K562 (cell line): ENCODE data around the gene ABCD4. TPM values are rescaled to one million over a fixed set of nuclear protein-coding genes. Genes with fewer than 3 reads are reported as not detected.

Experiments
- ATAC-seq: fragments of 200-7000 bp; cut with Tn5 transposase; 3 replicates; pipeline ENCODE4 v1.9.1; 2020; ENCODE audit warnings: moderate library complexity
- BruUV-seq: library from RNA; stranded (reverse); fragments of 400-500 nt; replicated peaks from 2 replicates; lab custom pipeline; 2021; lab: Mats Ljungman, UMichigan
- CTCF ChIA-PET: fragments of 300-600 bp; formaldehyde crosslinking; extraction: SDS; loops from one replicate; lab custom pipeline; 2021; ENCODE audit warnings: low intra/inter-chr PET ratio; lab: Yijun Ruan, JAX
- POLR2A ChIA-PET: fragments of 300-600, 350-650 bp; sonication (Branson Sonifier 250); formaldehyde crosslinking; extraction: SDS; loops from one replicate; lab custom pipeline; 2021; ENCODE audit warnings: antibody characterized with exemption, inconsistent platforms; lab: Yijun Ruan, JAX
- DNase-seq, 4 experiments: peaks; one replicate each; pipeline versions ENCODE4 v3.0.0 to v3.0.0-alpha.2; 2011 to 2018; ENCODE audit warnings: low spot score in 3 of 4, mixed read lengths in 3 of 4; ENCODE audit errors: extremely low read depth in 1 of 4
- FAIRE-seq: peaks from 2 replicates; lab custom pipeline; 2011; peaks lifted over from hg19 to GRCh38; lab: Jason Lieb, UNC
- H2AFZ ChIP-seq: 2 replicates; pipeline ENCODE4 v1.6.0; 2011; ENCODE audit warnings: low read depth, low read length, control low read depth, inconsistent platforms
- H3K27ac ChIP-seq: fragments of 200-600 bp; 3 replicates; pipeline ENCODE4 v1.8.0; 2011; ENCODE audit warnings: low read depth, mild to moderate bottlenecking, control low read depth, inconsistent platforms, low read length, moderate library complexity, mixed read lengths; ENCODE audit errors: extremely low read depth
- H3K27me3 ChIP-seq, 2 experiments: fragments of 300-600 bp in 1 of 2; 2 replicates in 1 of 2; 3 replicates in 1 of 2; pipeline versions ENCODE4 v1.6.0 to v1.8.0; 2011; ENCODE audit warnings: inconsistent platforms in 2 of 2, low read length in 2 of 2, mild to moderate bottlenecking in 1 of 2, mixed read lengths in 1 of 2, moderate library complexity in 1 of 2; ENCODE audit not compliant: control insufficient read depth in 2 of 2, insufficient read depth in 2 of 2
- H3K36me3 ChIP-seq: fragments of 300-600 bp; 3 replicates; pipeline ENCODE4 v1.8.0; 2011; ENCODE audit warnings: mild to moderate bottlenecking, low read length, inconsistent platforms; ENCODE audit not compliant: control insufficient read depth, insufficient read depth
- H3K4me1 ChIP-seq, 2 experiments: fragments of 200-600 bp in 1 of 2; replicated peaks in 1 of 2; 2 replicates in 1 of 2; 3 replicates in 1 of 2; pipeline versions ENCODE4 v1.5.1 to v1.8.0; 2011; ENCODE audit warnings: inconsistent platforms in 2 of 2, low read length in 2 of 2, mild to moderate bottlenecking in 1 of 2, mixed read lengths in 1 of 2, moderate library complexity in 1 of 2; ENCODE audit not compliant: control insufficient read depth in 2 of 2, insufficient read depth in 2 of 2
- H3K4me2 ChIP-seq: 2 replicates; pipeline ENCODE4 v1.6.1; 2011; ENCODE audit warnings: low read length, control low read depth, inconsistent platforms, mixed read lengths; ENCODE audit not compliant: insufficient read depth
- H3K4me3 ChIP-seq: fragments of 200-600 bp; sonication (generic), shearing (Covaris generic); 2 replicates; pipeline ENCODE4 v1.5.1; 2016; ENCODE audit warnings: control low read depth, inconsistent platforms
- H3K79me2 ChIP-seq: fragments of 200-600 bp; 3 replicates; pipeline ENCODE4 v1.8.0; 2011; ENCODE audit warnings: low read length, inconsistent platforms; ENCODE audit not compliant: control insufficient read depth, insufficient read depth
- H3K9ac ChIP-seq, 2 experiments: 2 replicates each; pipeline versions ENCODE4 v1.6.0 to v1.6.1; 2011; ENCODE audit warnings: low read depth in 2 of 2, low read length in 2 of 2, control low read depth in 1 of 2, inconsistent platforms in 1 of 2, mild to moderate bottlenecking in 1 of 2, mixed read lengths in 1 of 2; ENCODE audit not compliant: insufficient read depth in 1 of 2
- H3K9me1 ChIP-seq: one replicate; pipeline ENCODE4 v1.6.0; 2011; ENCODE audit warnings: inconsistent platforms, mild to moderate bottlenecking, low read length, moderate library complexity; ENCODE audit not compliant: control insufficient read depth, insufficient read depth
- H3K9me3 ChIP-seq: replicated peaks from 2 replicates; pipeline ENCODE4 v1.5.1; 2011; ENCODE audit warnings: low read depth, low read length, inconsistent platforms; ENCODE audit not compliant: control insufficient read depth, insufficient read depth
- H4K20me1 ChIP-seq: replicated peaks from 2 replicates; pipeline ENCODE4 v1.6.1; 2011; ENCODE audit warnings: low read length, inconsistent platforms, mixed read lengths; ENCODE audit not compliant: control insufficient read depth, insufficient read depth
- ARID2 ChIP-seq: fragments of 450-650 bp; IDR thresholded peaks from 2 replicates; pipeline ENCODE4 v1.6.1; 2017; ENCODE audit warnings: antibody characterized with exemption, mild to moderate bottlenecking
- CBX2 ChIP-seq: fragments of 200-600 bp; sonication (generic); IDR thresholded peaks from one replicate; pipeline ENCODE4 v1.6.1; 2012; ENCODE audit warnings: mild to moderate bottlenecking, low read length, inconsistent platforms; ENCODE audit not compliant: insufficient read depth, poor library complexity, severe bottlenecking
- CREB3L1 ChIP-seq: fragments of 450-650 bp; IDR thresholded peaks from 2 replicates; pipeline ENCODE4 v1.6.1; 2014; ENCODE audit warnings: low read depth, mild to moderate bottlenecking, moderate library complexity, borderline replicate concordance
- CREBBP ChIP-seq: IDR thresholded peaks from one replicate; pipeline ENCODE4 v1.6.1; 2012; ENCODE audit warnings: low read depth, mild to moderate bottlenecking, control low read depth, inconsistent platforms, low read length
- EGR1 ChIP-seq: fragments of 450-650 bp; conservative IDR thresholded peaks from 2 replicates; pipeline ENCODE4 v1.6.1; 2017; ENCODE audit warnings: mild to moderate bottlenecking
- FOXA1 ChIP-seq: fragments of 450-650 bp; IDR thresholded peaks from 2 replicates; pipeline ENCODE4 v1.6.1; 2016; ENCODE audit warnings: mild to moderate bottlenecking, borderline replicate concordance
- HNRNPK ChIP-seq: fragments of 200-400 bp; formaldehyde crosslinking; IDR thresholded peaks from one replicate; pipeline ENCODE4 v1.6.1; 2018; ENCODE audit warnings: mild to moderate bottlenecking, low read depth, low read length; ENCODE audit not compliant: poor library complexity, severe bottlenecking
- LARP7 ChIP-seq: fragments of 450-650 bp; IDR thresholded peaks from 2 replicates; pipeline ENCODE4 v1.6.1; 2016
- PRMT5 ChIP-seq: sonication (generic); formaldehyde crosslinking; IDR thresholded peaks from 2 replicates; pipeline ENCODE4 v1.5.0; 2020; ENCODE audit warnings: missing genetic modification reagents
- ZMIZ1 ChIP-seq, 2 experiments: fragments of 150-350 bp in 1 of 2; IDR thresholded peaks; 2 replicates each; pipeline ENCODE4 v1.6.1; 2012 to 2016; ENCODE audit warnings: low read depth in 2 of 2, low read length in 2 of 2, mild to moderate bottlenecking in 1 of 2, moderate library complexity in 1 of 2
- WGBS: fragments of 100-300 bp; shearing (Covaris generic); methylation state at CpG from one replicate; pipeline ENCODE4 v1.1.6; 2016; ENCODE audit warnings: low coverage, mixed read lengths; ENCODE audit not compliant: insufficient coverage; ENCODE audit errors: missing lambda C conversion rate; 5-methylcytosine and 5-hydroxymethylcytosine counted together
- in situ Hi-C: fragments of 300-500 bp; cut with MboI; formaldehyde crosslinking; loops from 4 replicates; pipeline ENCODE4 v1.15.0; 2018; ENCODE audit warnings: inconsistent platforms, mixed read lengths
- intact Hi-C: fragments of 100-400 bp; cut with micrococcal nuclease; formaldehyde crosslinking; loops from 2 replicates; pipeline ENCODE4 v1.14.2; 2022
- polyA plus RNA-seq, 8 experiments: library from polyadenylated mRNA; depleted of rRNA in 4 of 8; stranded (reverse) in 5 of 8; unstranded in 3 of 8; fragments of >200 nt; fragmentation: Nextera tagmentation in 2 of 8; fragmentation: Illumina TruSeq in 1 of 8; extraction: Ambion mirVana in 2 of 8; extraction: Trizol in 1 of 8; gene quantifications; 2 replicates each; pipeline versions ENCODE4 v1.2.1 to v1.2.3, GENCODE V29; 2011 to 2014; ENCODE audit warnings: inconsistent platforms in 1 of 8, missing spikeins in 1 of 8
- total RNA-seq, 7 experiments: library from RNA; depleted of rRNA in 6 of 7; stranded (reverse); fragments of >200 nt in 6 of 7; fragmentation: Illumina TruSeq in 2 of 7; extraction: Trizol in 2 of 7; gene quantifications; 2 replicates each; pipeline versions ENCODE4 v1.2.1 to v1.2.3, GENCODE V29; 2011 to 2021; ENCODE audit warnings: low replicate concordance in 1 of 7

ABCD4 gene
- total and polyA plus RNA-seq, 9 of the 15 experiments (the other 6 are each of a cell fraction or from before 2014, with no cell fraction given) = 3.5 to 17.2 (median 12.4) TPM

DNA sequence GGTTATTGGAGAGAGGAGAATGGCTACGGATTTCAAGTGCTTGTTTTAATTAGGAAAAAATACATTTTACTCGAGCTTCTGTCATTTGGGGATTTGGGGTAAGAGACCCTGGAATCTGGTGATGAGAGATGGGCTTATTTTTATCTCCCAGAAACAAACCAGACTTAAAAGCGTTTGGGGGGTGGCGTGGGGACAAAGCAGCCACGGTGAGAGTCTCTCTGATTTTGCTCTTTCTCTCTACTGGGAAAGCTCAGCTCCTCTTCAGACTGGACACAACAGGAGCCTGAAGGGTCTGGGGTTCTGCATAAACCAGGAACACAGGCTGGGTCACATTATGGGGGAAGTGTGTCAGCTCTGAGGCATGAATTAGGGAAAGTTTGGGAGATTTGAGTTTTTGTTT lies 59.7 kb downstream of the ABCD4 start (continued):
- no peak for TF ChIP-seq CREB3L1
- no peak for TF ChIP-seq FOXA1
- no peak for TF ChIP-seq HNRNPK
- TF ChIP-seq LARP7 = no peak
- TF ChIP-seq PRMT5 (CRISPR knock-in tag) = no peak
- no peak for TF ChIP-seq CREBBP

GRCh38 chr14:74242780-74243042 lies 60.0 kb downstream of the ABCD4 start:
- Histone ChIP-seq H3K4me1 (peaks cover 0 to 14% of the 10 kb centered on the region in 2 experiments; a peak in 2 of 5 replicates), H3K27ac (no peak overlapping the region), H4K20me1 (no peaks in the 10 kb centered on the region), H3K79me2 (no peaks in the 10 kb centered on the region), H3K4me2 (no peak overlapping the region), H3K9ac (no peak overlapping the region), H3K9me3 (no peaks in the 10 kb centered on the region), H2AFZ (no peak overlapping the region), H3K9me1 (no peaks in the 10 kb centered on the region), H3K4me3 (no peak overlapping the region), H3K36me3 (no peaks in the 10 kb centered on the region), H3K27me3 (peaks cover 27 to 71% of the 10 kb centered on the region in 2 experiments)
- WGBS = 5% methylated on average over 4 of the region's 4 CpGs
- BruUV-seq = no TSS peak
- CTCF ChIA-PET = no interaction called here
- FAIRE-seq (no peak), ATAC-seq (no peak), DNase-seq (no peak)
- TF ChIP-seq ARID2 (no peak), CBX2 (peak; percentile 22), ZMIZ1 (IDR thresholded peaks at IDR 0.05; ENCODE audit: low read depth in 2 of 2, low read length in 2 of 2) (no peak), EGR1 (no peak)
- intact Hi-C loops (no loop called here), in situ Hi-C loops (loop anchor here (5.0 kb wide), 1 partner anchor 125 kb away; no protein-coding TSS in a partner anchor)
- POLR2A ChIA-PET = no interaction called here
